C4-2B (cell line): ENCODE measurements around the gene SULT1B1.

Experiments
- ZFX ChIP-seq: fragments of 450-650 bp; IDR thresholded peaks from 2 replicates; pipeline ENCODE4 v1.6.1; 2017
- TF ChIP-seq, protein P1 (sequence below): fragments of 450-650 bp; conservative IDR thresholded peaks from 2 replicates; pipeline ENCODE4 v1.5.1; 2017; ENCODE audit warnings: mild to moderate bottlenecking

DNA sequence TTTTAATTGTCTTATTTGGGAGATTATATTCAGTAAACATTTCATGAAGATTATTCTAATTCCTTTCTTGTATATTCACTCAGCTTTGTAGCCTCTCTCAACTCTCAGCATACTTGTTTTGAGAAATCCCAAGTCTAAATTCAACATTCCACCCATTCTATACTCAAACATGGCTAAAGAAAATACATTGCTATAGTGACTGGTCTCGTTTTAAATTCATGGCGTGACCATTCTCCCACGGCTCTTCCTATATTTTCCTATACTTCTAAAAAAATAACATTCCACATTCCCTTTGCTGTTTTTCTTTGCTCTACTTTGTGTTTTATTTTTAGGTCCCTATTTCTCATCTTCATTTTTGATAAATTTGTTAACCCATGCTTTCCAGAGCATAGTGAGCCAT, 58.2 kb downstream of the SULT1B1 start:
- TF ChIP-seq, protein P1, sequence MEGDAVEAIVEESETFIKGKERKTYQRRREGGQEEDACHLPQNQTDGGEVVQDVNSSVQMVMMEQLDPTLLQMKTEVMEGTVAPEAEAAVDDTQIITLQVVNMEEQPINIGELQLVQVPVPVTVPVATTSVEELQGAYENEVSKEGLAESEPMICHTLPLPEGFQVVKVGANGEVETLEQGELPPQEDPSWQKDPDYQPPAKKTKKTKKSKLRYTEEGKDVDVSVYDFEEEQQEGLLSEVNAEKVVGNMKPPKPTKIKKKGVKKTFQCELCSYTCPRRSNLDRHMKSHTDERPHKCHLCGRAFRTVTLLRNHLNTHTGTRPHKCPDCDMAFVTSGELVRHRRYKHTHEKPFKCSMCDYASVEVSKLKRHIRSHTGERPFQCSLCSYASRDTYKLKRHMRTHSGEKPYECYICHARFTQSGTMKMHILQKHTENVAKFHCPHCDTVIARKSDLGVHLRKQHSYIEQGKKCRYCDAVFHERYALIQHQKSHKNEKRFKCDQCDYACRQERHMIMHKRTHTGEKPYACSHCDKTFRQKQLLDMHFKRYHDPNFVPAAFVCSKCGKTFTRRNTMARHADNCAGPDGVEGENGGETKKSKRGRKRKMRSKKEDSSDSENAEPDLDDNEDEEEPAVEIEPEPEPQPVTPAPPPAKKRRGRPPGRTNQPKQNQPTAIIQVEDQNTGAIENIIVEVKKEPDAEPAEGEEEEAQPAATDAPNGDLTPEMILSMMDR = no peak
- no peak for TF ChIP-seq ZFX
